ENCODE data around the gene HCRTR2. TPM values are rescaled to one million over a fixed set of nuclear protein-coding genes. Genes with fewer than 3 reads are reported as not detected.

HCRTR2 gene
- total RNA-seq, 1 donor from 2014 or later: not detected

GRCh38 chr6:55198715-55199114, 24.4 kb downstream of the HCRTR2 start:
- H3K9me3 Mint-ChIP-seq: no peaks in the 10 kb centered on the region
- ChIA-PET POLR2A (no interaction called here), CTCF (no interaction called here)
- no peak for DNase-seq
- no peak for ATAC-seq (ENCODE audit: low read depth)
- H3K27me3 Mint-ChIP-seq: no peaks in the 10 kb centered on the region
- no peaks in the 10 kb centered on the region for H3K4me1 Mint-ChIP-seq
- H3K4me3 Mint-ChIP-seq: no peak overlapping the region
- no peaks in the 10 kb centered on the region for H3K36me3 Mint-ChIP-seq (ENCODE audit: low read depth)
- intact Hi-C loops (cut with micrococcal nuclease): no loop called here
- no peak overlapping the region for H3K27ac Mint-ChIP-seq
- no peak for TF ChIP-seq CTCF (IDR thresholded peaks at IDR 0.05)

GRCh38 chr6:55199239-55199638, 24.9 kb downstream of the HCRTR2 start:
- Mint-ChIP-seq H3K36me3 (ENCODE audit: low read depth) (no peaks in the 10 kb centered on the region), H3K4me3 (no peak overlapping the region), H3K4me1 (no peaks in the 10 kb centered on the region), H3K27ac (no peak overlapping the region), H3K9me3 (no peaks in the 10 kb centered on the region), H3K27me3 (no peaks in the 10 kb centered on the region)
- POLR2A ChIA-PET: no interaction called here
- CTCF ChIA-PET: no interaction called here
- intact Hi-C loops (cut with micrococcal nuclease): no loop called here
- TF ChIP-seq CTCF (IDR thresholded peaks at IDR 0.05): no peak
- ATAC-seq (ENCODE audit: low read depth) (no peak), DNase-seq (no peak)

GRCh38 chr6:55208478-55209458, 34.5 kb downstream of the HCRTR2 start:
- no peaks in the 10 kb centered on the region for H3K4me1 Mint-ChIP-seq
- CTCF ChIA-PET: no interaction called here
- H3K9me3 Mint-ChIP-seq: peaks cover 6% of the 10 kb centered on the region
- no peaks in the 10 kb centered on the region for H3K36me3 Mint-ChIP-seq (ENCODE audit: low read depth)
- H3K27me3 Mint-ChIP-seq: no peaks in the 10 kb centered on the region
- TF ChIP-seq CTCF (IDR thresholded peaks at IDR 0.05): no peak
- POLR2A ChIA-PET: no interaction called here
- H3K4me3 Mint-ChIP-seq: no peak overlapping the region
- intact Hi-C loops (cut with micrococcal nuclease): no loop called here
- no peak overlapping the region for H3K27ac Mint-ChIP-seq
- ATAC-seq (ENCODE audit: low read depth): no peak
- DNase-seq: no peak

GRCh38 chr6:55210952-55211351, 36.6 kb downstream of the HCRTR2 start:
- no peak for TF ChIP-seq CTCF (IDR thresholded peaks at IDR 0.05)
- no peak overlapping the region for H3K27ac Mint-ChIP-seq
- H3K4me3 Mint-ChIP-seq: no peak overlapping the region
- intact Hi-C loops (cut with micrococcal nuclease): no loop called here
- CTCF ChIA-PET: no interaction called here
- H3K4me1 Mint-ChIP-seq: no peaks in the 10 kb centered on the region
- H3K36me3 Mint-ChIP-seq (ENCODE audit: low read depth): no peaks in the 10 kb centered on the region
- DNase-seq (no peak), ATAC-seq (ENCODE audit: low read depth) (no peak)
- POLR2A ChIA-PET: no interaction called here
- no peaks in the 10 kb centered on the region for H3K27me3 Mint-ChIP-seq
- peaks cover 6% of the 10 kb centered on the region for H3K9me3 Mint-ChIP-seq

- Mint-ChIP-seq H3K4me1 (no peaks in the 10 kb centered on the region), H3K27ac (no peak overlapping the region), H3K36me3 (ENCODE audit: low read depth) (no peaks in the 10 kb centered on the region), H3K27me3 (no peaks in the 10 kb centered on the region), H3K9me3 (peaks cover 6% of the 10 kb centered on the region), H3K4me3 (no peak overlapping the region)
- ChIA-PET CTCF (no interaction called here), POLR2A (no interaction called here)
- ATAC-seq (ENCODE audit: low read depth) (no peak), DNase-seq (no peak)
- intact Hi-C loops (cut with micrococcal nuclease): no loop called here
- TF ChIP-seq CTCF (IDR thresholded peaks at IDR 0.05): no peak
These were observed 37.8 kb downstream of the HCRTR2 start for GRCh38 chr6:55212156-55212555.
